Stimulated activated CD8-positive, alpha-beta memory T cell treated with anti-CD3 and anti-CD28 coated beads, Interleukin-7, amount 100 ng/mL, for 4 hours (primary cell): Measurements from ENCODE around the gene LRRC3.

Source experiments
- DNase-seq, 2 donors: peaks; one replicate each; pipeline ENCODE4 v3.0.0-alpha.2; 2020; ENCODE audit warnings: low read depth in 2 of 2

The LRRC3 gene

DNA sequence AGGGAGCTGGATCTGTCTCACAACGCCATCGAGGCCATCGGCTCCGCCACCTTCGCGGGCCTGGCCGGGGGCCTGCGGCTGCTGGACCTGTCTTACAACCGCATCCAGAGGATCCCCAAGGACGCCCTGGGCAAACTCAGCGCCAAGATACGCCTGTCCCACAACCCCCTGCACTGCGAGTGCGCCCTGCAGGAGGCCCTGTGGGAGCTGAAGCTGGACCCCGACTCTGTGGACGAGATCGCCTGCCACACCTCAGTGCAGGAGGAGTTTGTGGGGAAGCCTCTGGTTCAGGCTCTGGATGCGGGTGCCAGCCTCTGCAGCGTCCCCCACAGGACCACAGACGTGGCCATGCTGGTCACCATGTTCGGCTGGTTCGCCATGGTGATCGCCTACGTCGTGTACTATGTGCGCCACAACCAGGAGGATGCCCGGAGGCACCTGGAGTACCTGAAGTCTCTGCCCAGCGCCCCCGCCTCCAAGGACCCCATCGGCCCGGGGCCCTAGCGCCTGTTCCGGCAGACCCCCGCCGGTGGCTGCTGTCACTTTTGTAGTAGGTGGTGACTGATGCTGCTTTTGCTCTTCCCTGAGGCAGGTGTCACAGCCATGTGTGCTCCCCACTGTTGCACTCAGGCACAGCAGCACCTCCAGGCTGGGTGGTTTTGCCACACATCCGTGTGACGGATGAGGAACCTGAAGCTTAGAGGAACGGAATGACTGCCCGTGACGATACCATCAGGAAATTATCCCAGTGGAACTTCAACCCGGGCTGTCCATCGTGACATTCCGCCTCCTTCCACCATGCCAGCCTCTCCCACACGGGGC is 1.8 kb downstream of the LRRC3 start:
- DNase-seq, result no peak

DNA sequence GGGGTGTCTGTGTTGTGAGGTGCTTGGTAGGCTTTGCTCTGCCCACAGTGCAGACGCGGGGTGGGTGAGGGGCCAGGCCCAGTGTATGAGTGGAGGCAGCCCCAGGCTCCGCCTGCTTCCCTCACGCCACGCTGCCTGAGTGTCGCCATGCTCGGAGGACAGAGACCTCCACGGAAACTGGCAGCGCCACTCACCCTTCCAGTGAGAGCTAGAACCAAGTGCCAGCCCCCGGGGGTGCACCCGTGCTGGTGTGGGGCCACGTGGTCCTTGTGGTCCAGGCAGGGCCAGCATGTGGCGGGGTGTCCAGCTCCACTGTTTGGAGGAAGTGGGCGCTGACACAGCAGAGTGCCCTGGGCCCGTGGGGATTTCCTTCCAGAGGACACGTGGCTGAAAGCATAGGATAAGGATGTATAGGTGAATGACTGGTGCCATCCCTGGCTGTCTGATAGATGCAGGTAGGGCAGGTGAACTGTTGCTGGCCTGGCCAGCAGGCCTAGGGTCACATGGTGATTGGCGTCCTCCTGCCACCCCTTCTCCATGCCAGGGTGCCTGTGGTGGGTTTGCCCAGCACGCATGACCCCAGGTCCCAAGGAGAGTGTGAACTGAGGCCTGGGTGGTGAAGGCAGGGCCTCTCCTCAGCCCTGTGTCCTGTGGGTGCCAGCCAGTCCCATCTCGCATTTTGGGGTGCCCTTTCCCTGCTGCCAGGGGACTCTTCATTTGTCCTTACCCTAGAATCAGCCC is 3.8 kb downstream of the LRRC3 start:
- no peak for DNase-seq

GRCh38 chr21:44459712-44460440 is 4.6 kb downstream of the LRRC3 start:
- no peak for DNase-seq

GRCh38 chr21:44460441-44460755 is 5.1 kb downstream of the LRRC3 start:
- DNase-seq, result no peak

DNA sequence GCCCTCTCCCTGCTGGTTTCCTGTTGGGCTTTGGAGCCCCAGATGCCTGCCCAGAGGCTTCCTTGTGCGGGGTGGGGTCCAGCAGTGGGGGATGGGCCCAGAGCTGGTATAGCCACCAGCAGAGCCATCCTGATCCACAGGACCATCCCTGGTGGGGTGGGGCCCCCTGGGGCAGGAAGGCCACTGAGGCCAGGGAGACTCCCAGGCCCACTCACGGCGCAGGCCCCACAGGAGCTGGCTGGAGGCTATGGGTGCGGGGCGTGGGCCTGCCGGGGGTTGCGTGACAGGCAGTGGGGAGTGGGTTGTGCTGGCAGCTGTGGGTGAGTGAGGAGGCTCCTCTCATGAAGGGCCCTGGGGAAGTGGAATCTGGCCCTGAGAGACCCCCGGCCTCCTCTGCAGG is 5.7 kb downstream of the LRRC3 start:
- DNase-seq, result no peak

DNA sequence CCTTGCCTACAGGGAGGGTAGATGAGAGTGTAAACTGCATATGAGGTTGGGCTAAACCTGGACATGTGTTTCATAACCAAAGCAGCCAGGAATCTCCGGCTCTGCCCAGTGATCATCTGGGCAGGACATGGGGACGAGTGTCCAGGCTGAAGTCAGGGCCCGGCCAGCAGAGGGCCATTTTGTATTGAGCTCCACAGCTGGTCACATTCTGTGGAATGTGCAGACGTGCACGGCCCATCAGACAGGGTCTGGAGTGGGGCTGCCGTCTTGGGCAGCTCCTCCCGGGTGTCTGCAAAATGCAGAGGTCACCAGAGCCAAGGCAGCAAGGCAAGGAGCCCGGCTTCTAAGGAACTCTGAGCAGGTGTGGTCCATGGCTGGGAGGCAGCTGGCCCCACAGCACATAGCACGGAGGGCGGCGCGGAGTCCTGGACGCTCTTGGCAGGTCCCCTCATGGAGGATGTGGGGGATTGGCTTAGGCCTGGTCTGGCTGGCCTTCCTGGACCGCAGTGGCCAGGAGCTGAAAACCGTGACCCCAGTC is 6.2 kb downstream of the LRRC3 start:
- DNase-seq, result no peak

- DNase-seq, result no peak
Observed at GRCh38 chr21:44462086-44462833, 7.0 kb downstream of the LRRC3 start.

GRCh38 chr21:44462834-44463200 is 7.5 kb downstream of the LRRC3 start:
- no peak for DNase-seq

DNA sequence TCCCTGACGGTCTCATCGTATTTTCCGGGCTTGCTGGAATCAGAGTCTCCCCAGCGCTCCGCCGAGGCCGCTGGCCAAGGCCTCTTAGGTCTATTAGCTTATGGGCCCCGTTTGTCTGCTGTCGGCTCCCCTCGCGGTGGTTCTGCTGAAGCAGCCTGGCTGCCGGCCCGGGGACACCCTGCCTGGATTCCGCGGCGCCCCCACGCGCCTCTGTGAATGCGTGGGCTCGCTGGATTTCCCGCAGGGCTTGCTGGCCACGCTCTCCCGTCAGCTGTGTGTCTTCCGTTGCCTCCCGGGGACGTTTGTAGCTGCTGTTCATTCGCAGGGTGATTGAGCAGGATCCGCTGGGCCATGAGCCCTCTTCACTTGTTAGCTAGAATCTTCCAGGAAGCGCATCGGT is 8.4 kb downstream of the LRRC3 start:
- DNase-seq, result no peak

- DNase-seq, result no peak
Observed at GRCh38 chr21:44464351-44464750, 9.0 kb downstream of the LRRC3 start.

GRCh38 chr21:44466351-44466954 is 11.1 kb downstream of the LRRC3 start:
- no peak for DNase-seq

GRCh38 chr21:44466996-44467858 is 11.9 kb downstream of the LRRC3 start:
- no peak for DNase-seq

- DNase-seq, result no peak
Observed at GRCh38 chr21:44467859-44468195, 12.5 kb downstream of the LRRC3 start.

DNA sequence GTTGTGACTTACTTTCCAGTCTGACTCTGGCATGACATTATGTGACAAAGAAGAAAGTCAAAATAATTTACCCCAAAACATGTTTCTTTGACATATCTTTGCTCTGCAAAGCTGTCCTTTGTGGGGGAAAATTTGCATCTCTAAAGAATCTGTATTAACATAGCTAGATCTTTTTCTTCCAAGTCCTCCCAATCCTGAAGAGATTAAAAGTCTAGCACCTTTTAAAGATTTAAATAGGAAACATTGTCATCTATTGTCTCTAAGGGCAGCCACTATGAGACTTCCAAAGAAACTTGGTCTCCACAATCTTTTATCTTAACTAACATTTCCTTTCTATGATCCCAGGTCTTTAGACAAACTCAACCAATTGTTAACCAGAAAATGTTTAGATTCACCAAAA is 16.0 kb downstream of the LRRC3 start:
- DNase-seq, result no peak

DNA sequence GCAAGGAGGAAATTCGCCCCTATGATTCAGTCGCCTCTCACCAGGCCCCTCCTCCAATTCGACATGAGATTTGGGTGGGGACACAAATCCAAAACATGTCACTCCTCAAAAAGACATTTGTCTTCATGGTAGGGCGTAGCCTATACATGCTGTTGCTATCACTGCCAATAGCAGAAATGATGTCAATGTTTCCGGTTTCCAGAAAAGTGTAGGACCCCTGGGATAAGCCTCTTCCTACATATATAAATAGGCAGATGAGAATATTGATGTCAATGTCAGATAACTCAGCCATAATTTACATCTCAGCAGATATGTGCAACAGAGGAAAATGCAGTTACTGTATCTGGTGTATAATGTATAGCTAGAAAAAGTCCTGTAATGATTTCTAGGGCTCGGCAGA is 16.7 kb downstream of the LRRC3 start:
- no peak for DNase-seq

DNA sequence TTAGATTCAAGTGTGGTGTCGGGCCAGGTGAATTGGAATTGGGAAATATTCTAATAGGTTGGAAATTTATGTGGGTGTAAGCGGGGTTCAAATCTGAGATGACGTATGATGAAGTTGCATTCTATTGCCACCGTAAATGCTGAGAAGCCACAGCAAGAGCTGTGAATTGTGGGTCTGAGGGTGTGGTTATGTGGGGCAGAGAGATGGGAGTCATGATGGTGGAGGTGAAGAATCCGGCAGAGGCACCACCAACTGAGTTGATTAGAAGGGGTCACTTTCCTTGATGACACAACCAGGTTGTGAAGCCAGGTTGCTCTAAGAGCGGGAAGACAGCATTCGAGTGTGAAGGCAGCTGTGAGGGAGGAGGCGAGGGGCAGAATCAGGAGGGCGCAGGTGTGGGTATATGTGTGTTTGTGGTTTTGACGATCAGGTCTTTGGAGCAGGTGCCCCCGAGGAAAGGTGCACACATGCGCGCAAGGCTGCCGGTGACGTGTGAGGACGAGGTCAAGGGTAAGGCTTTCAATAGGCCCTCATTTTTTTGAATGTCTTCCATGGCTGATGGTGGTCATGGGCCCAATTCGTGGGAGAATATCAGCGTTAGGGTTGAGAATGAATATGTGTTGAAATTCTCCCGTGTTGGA is 18.7 kb downstream of the LRRC3 start:
- no peak for DNase-seq

DNA sequence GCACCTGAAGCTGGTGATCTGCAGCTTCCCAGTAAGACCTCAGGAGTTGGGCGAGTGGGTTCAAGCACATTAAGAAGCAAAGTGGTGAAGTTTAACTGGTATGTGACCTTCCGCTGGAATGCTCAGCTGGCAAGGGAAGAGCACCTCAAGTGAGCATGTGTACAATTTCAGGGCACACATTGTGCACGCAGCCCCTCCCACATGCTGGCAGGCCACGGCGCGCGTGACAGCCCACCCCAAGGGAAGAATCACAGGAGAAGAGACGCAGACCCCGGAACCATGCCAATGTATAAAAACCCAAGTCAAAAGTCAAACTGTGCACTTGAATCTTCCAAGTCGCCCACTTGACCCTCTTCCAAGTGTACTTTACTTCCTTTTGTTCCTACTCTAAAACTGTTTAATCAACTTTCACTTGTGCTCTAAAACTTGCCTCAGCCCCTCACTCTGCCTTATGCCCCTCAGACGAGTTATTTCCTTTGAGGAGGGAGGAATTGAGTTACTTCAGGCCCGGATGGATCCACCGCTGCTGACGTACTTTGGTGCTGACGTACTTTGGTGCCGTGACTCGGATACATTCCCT is 20.0 kb downstream of the LRRC3 start:
- DNase-seq, result no peak

GRCh38 chr21:44477131-44477530 is 21.8 kb downstream of the LRRC3 start:
- no peak for DNase-seq

DNA sequence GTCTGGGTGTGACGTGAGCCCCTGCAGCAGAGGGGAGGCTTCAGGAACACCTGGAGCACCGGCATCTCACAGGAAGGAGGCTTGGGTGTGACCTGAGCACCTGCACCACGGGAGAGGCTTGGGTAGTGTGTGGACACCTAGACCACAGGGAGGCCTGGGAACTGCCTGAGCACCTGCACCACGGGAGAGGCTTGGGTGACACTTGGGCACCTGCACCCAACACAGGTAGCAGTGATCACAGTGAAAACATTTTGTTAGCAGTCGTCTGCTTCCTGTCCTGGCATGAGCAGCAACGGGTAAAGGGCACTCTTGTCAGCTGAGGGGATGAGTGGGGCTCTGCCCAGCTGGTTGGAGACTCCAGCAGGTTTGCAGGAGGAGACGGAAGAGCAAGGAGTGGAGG is 22.4 kb downstream of the LRRC3 start:
- DNase-seq, result no peak
